Sigmoid colon (tissue), 7 donors: ENCODE measurements around the gene SCAPER. TPM values are rescaled to one million over a fixed set of nuclear protein-coding genes. Genes with fewer than 3 reads are reported as not detected.

Source experiments
- DNase-seq: peaks from one replicate; pipeline ENCODE4 v3.0.0-alpha.2; 2019
- H3K27ac ChIP-seq, 4 donors: fragments of 200-600 bp; sonication (generic); one replicate each; pipeline ENCODE4 v1.5.1; 2016 to 2019; ENCODE audit warnings: mild to moderate bottlenecking in 1 of 4
- H3K27me3 ChIP-seq, 3 donors: fragments of 200-600 bp; sonication (generic); one replicate each; pipeline ENCODE4 v1.5.1; 2019; ENCODE audit warnings: mild to moderate bottlenecking in 1 of 3
- H3K36me3 ChIP-seq, 4 donors: fragments of 200-600 bp; sonication (generic); one replicate each; pipeline ENCODE4 v1.5.1; 2016 to 2019
- H3K4me1 ChIP-seq, 4 donors: fragments of 200-600 bp; sonication (generic); one replicate each; pipeline ENCODE4 v1.5.1; 2017 to 2019
- H3K4me3 ChIP-seq, 4 donors: fragments of 200-600 bp; sonication (generic); one replicate each; pipeline ENCODE4 v1.5.1; 2017 to 2019; ENCODE audit warnings: mild to moderate bottlenecking in 2 of 4, moderate library complexity in 1 of 4
- H3K9me3 ChIP-seq, 4 donors: fragments of 200-600 bp in 3 of 4; sonication (generic) in 3 of 4; one replicate each; pipeline versions ENCODE4 v1.5.1 to v1.6.1; 2013 to 2019
- CTCF ChIP-seq, 4 experiments: fragments of 450-650 bp in 3 of 4; fragments of 200-600 bp in 1 of 4; IDR thresholded peaks; one replicate each; pipeline ENCODE4 v1.5.1; 2016 to 2019; ENCODE audit warnings: antibody characterized with exemption in 4 of 4, mild to moderate bottlenecking in 3 of 4, moderate library complexity in 2 of 4
- EP300 ChIP-seq, 4 donors: sonication (generic); formaldehyde crosslinking; IDR thresholded peaks; one replicate each; pipeline ENCODE4 v1.6.1; 2017; ENCODE audit warnings: antibody characterized with exemption in 4 of 4
- POLR2A ChIP-seq, 2 donors: fragments of 450-650 bp; IDR thresholded peaks; one replicate each; pipeline ENCODE4 v1.6.1; 2016; ENCODE audit warnings: antibody characterized with exemption in 2 of 2, mild to moderate bottlenecking in 2 of 2, moderate library complexity in 2 of 2
- POLR2AphosphoS5 ChIP-seq, 4 donors: sonication (generic); formaldehyde crosslinking; IDR thresholded peaks; one replicate each; pipeline ENCODE4 v1.6.1; 2017; ENCODE audit warnings: antibody characterized with exemption in 4 of 4
- WGBS, 2 donors: extraction: QIAGEN DNeasy Blood & Tissue Kit; methylation state at CpG; one replicate each; pipeline ENCODE4 v1.1.7; 2013; 5-methylcytosine and 5-hydroxymethylcytosine counted together
- intact Hi-C: fragments of 100-400 bp; cut with DNase I; formaldehyde crosslinking; loops from one replicate; pipeline ENCODE4 v1.15.1; 2023
- polyA plus RNA-seq, 3 donors: library from polyadenylated mRNA; stranded (reverse); fragments of 200-250 nt; gene quantifications; one replicate each; pipeline ENCODE4 v1.2.3, GENCODE V29; 2013
- total RNA-seq, 4 donors: library from RNA; depleted of rRNA; stranded (reverse); fragments of >200 nt; gene quantifications; one replicate each; pipeline ENCODE4 v1.1.0, GENCODE V29; 2016
- donor health status: healthy with polysubstance abuse.
- donor health status: Bipolar disorder and iron deficiency.
- donor health status: healthy.

Gene SCAPER
- total and polyA plus RNA-seq, 7 donors, result 5.3 to 40.7 (median 22.5) TPM

DNA sequence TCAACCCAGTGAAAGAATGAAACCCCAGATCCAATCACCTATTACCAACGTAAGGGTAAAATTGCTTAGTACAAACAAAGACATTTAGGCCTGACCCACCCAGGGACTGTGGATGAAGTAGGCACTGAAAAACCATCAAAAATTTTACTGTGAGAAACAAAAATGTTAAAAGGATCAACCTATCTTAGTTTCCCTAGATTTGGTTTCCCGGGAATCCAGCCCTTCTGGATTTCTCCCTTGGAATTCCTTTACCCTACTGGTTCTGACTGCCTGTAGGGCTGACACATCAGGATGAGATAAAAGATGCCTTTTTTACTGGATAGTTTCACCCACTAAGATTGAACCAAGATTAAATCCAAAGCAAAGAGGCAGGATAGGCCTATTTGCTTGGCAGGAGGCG lies 102.7 kb downstream of the SCAPER start:
- Histone ChIP-seq H3K4me3 (no peak overlapping the region), H3K4me1 (peaks cover 0 to 3% (median 0%) of the 10 kb centered on the region in 4 donors), H3K27me3 (no peaks in the 10 kb centered on the region), H3K36me3 (peaks cover 6 to 24% (median 9%) of the 10 kb centered on the region in 4 donors), H3K9me3 (no peaks in the 10 kb centered on the region), H3K27ac (no peak overlapping the region)
- intact Hi-C loops, result no loop called here
- TF ChIP-seq CTCF (IDR thresholded peaks at IDR 0.05) (no peak), POLR2AphosphoS5 (IDR thresholded peaks at IDR 0.05) (no peak), EP300 (IDR thresholded peaks at IDR 0.05) (no peak), POLR2A (IDR thresholded peaks at IDR 0.05) (no peak)
- DNase-seq, result no peak
- 97 to 98% methylated on average over 3 of the region's 3 CpGs for WGBS, 2 donors

- Histone ChIP-seq H3K4me3 (no peak overlapping the region), H3K9me3 (no peaks in the 10 kb centered on the region), H3K27me3 (no peaks in the 10 kb centered on the region), H3K4me1 (no peaks in the 10 kb centered on the region), H3K36me3 (peaks cover 6 to 28% (median 9%) of the 10 kb centered on the region in 4 donors), H3K27ac (no peak overlapping the region)
- WGBS, 2 donors, result 69 to 99% methylated on average over 2 of the region's 2 CpGs
- no peak for TF ChIP-seq POLR2AphosphoS5 (IDR thresholded peaks at IDR 0.05)
- no peak for TF ChIP-seq CTCF (IDR thresholded peaks at IDR 0.05)
- TF ChIP-seq POLR2A (IDR thresholded peaks at IDR 0.05), result no peak
- intact Hi-C loops, result no loop called here
- DNase-seq, result no peak
Observed at GRCh38 chr15:76799760-76800159, 105.4 kb downstream of the SCAPER start.

DNA sequence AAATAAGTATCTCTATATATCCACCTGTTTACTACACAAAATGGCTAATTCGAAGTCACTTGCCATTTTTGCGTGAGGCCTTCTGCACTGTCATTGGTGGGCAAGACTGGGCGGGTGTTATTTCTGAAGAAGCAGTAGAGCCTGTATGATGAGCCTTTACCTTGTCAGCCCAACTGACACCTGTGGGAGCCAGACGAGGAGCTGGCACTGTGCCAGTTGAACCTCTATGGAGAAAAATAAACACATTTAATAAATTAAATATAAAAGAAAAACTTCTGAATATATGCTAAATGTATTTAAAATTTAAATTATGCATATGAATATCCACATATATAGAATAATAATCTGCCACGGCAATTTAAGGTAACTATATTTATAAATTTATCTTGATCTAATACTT lies 109.9 kb downstream of the SCAPER start:
- Histone ChIP-seq H3K27me3 (no peaks in the 10 kb centered on the region), H3K4me3 (no peak overlapping the region), H3K27ac (no peak overlapping the region), H3K9me3 (no peaks in the 10 kb centered on the region), H3K36me3 (peaks cover 0 to 48% (median 12%) of the 10 kb centered on the region in 4 donors), H3K4me1 (no peaks in the 10 kb centered on the region)
- intact Hi-C loops, result no loop called here
- no peak for DNase-seq
- WGBS, 2 donors, result 83 to 91% methylated on average over 5 of the region's 5 CpGs
- TF ChIP-seq EP300 (IDR thresholded peaks at IDR 0.05), result no peak

- intact Hi-C loops, result no loop called here
- H3K36me3 ChIP-seq, result peaks cover 0 to 39% (median 5%) of the 10 kb centered on the region in 4 donors
Observed at GRCh38 chr15:76793162-76793561, 112.0 kb downstream of the SCAPER start.

DNA sequence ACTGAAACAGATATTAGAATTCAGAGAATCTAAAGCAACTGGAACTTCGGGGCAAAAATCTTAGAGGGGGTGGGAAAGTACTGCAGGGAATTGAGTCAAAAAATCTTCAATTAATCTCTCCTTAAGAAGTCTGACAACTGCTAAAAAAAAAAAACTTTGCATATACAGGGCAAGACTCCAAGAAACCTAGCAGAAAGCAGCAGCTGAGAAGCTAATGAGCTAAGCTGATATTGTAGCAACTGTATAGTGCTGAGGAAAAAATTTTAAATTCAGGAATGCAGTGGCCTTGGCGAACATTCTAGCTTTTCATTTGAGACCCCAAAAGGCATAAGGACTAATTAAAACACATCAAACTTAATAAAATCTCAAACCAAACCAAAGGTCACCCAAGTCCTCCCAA lies 113.6 kb downstream of the SCAPER start:
- Histone ChIP-seq H3K36me3 (peaks cover 0 to 39% (median 5%) of the 10 kb centered on the region in 4 donors), H3K27me3 (no peaks in the 10 kb centered on the region), H3K4me1 (no peaks in the 10 kb centered on the region), H3K4me3 (no peak overlapping the region), H3K9me3 (no peaks in the 10 kb centered on the region), H3K27ac (no peak overlapping the region)
- TF ChIP-seq POLR2A (IDR thresholded peaks at IDR 0.05), result no peak
- no peak for TF ChIP-seq POLR2AphosphoS5 (IDR thresholded peaks at IDR 0.05)
- TF ChIP-seq CTCF (IDR thresholded peaks at IDR 0.05), result no peak
- 84 to 92% methylated on average over 2 of the region's 2 CpGs for WGBS, 2 donors
- DNase-seq, result no peak
- intact Hi-C loops, result no loop called here

More at GRCh38 chr15:76793162-76793561, 112.0 kb downstream of the SCAPER start:
- Histone ChIP-seq H3K9me3 (no peaks in the 10 kb centered on the region), H3K4me3 (no peak overlapping the region), H3K27me3 (no peaks in the 10 kb centered on the region), H3K4me1 (no peaks in the 10 kb centered on the region), H3K27ac (no peak overlapping the region)
- TF ChIP-seq EP300 (IDR thresholded peaks at IDR 0.05), result no peak
- DNase-seq, result no peak

GRCh38 chr15:76787273-76787672 lies 117.9 kb downstream of the SCAPER start:
- intact Hi-C loops, result no loop called here
- no peak for DNase-seq
- TF ChIP-seq EP300 (IDR thresholded peaks at IDR 0.05) (no peak), POLR2A (IDR thresholded peaks at IDR 0.05) (no peak), POLR2AphosphoS5 (IDR thresholded peaks at IDR 0.05) (no peak), CTCF (IDR thresholded peaks at IDR 0.05) (no peak)
- H3K27ac ChIP-seq, result no peak overlapping the region
- H3K36me3 ChIP-seq, result peaks cover 0 to 22% (median 4%) of the 10 kb centered on the region in 4 donors
- H3K9me3 ChIP-seq, result no peaks in the 10 kb centered on the region
- H3K4me3 ChIP-seq, result no peak overlapping the region
- 97% methylated on average over 4 of the region's 4 CpGs for WGBS, 2 donors
- no peaks in the 10 kb centered on the region for H3K4me1 ChIP-seq
- H3K27me3 ChIP-seq, result no peaks in the 10 kb centered on the region
